Measurements from ENCODE around the gene C2.
"Not testable (repeated sequence)": the region's sequence is repeated elsewhere in the genome, so short reads cannot be mapped to it uniquely, and the experiment has no call there.

C2 gene

DNA sequence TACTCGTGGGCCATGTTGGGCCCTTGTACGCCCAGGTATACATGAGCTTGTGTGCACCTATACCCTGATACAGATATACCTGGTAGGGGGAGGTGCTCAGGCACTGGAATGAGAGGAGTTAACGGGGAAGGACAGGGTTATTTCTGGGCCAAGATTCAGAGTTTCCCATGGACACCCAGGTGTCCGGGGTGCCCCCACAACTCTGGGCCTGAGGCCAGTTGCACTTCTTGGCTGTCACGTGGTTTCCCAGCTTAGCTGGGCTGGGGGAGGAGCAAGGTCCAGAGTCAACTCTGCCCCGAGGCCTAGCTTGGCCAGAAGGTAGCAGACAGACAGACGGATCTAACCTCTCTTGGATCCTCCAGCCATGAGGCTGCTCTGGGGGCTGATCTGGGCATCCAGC, 54.2 kb downstream of the C2 start, which contains the start of gene C4A:
Gene C4A, plus strand, starts transcription at position 314 of the 400 bp plus-strand sequence. Its CDS starts 51 bp downstream, at position 365.
- not testable (repeated sequence) for DNase-seq

DNA sequence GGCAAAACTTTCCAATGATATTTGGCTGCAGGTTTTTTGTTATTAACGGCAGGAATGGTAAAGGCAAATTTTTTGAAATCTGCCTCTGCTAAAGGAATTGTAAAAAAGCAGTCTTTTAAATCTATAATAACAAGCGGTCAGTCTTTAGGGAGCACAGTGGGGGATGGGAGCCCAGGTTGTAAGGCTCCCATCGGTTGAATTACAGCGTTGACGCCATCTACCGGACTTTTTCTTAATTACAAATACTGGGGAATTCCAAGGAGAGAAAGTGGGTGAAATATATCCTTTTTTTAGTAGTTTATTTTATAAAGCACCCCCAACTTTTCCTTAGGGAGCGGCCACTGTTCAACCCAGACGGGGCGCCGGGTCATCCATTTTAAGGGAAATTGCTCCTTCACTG, 61.8 kb downstream of the C2 start:
- not testable (repeated sequence) for DNase-seq

DNA sequence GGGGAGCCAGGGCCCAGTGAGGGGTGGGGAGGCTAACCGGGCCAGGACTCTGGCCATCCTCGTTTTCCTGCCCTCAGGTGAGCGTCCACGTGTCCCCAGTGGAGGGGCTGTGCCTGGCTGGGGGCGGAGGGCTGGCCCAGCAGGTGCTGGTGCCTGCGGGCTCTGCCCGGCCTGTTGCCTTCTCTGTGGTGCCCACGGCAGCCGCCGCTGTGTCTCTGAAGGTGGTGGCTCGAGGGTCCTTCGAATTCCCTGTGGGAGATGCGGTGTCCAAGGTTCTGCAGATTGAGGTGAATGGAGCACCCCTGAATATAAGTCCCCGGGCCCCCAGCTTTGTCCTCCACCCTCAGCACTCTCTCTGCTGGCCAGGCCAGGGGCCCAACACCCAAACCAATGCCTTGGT, 66.9 kb downstream of the C2 start:
- DNase-seq = not testable (repeated sequence)

Measured in NCI-H2171 treated with DMSO at 0.1 percent for 48 hours (cell line).